Muscle of leg (tissue), 11 donors: ENCODE measurements around the gene FAAH. TPM values are rescaled to one million over a fixed set of nuclear protein-coding genes. Genes with fewer than 3 reads are reported as not detected.

Experiments
- DNase-seq: peaks from one replicate; pipeline ENCODE4 v3.0.0; 2013
- H3K27ac ChIP-seq: one replicate; pipeline ENCODE4 v1.5.1; 2013; ENCODE audit warnings: mild to moderate bottlenecking, low read length, control low read depth
- H3K27me3 ChIP-seq: one replicate; pipeline ENCODE4 v1.6.1; 2013; ENCODE audit warnings: low read length; ENCODE audit not compliant: control insufficient read depth, insufficient read depth
- H3K36me3 ChIP-seq: one replicate; pipeline ENCODE4 v1.6.1; 2013; ENCODE audit warnings: low read length; ENCODE audit not compliant: control insufficient read depth, insufficient read depth
- H3K4me1 ChIP-seq: one replicate; pipeline ENCODE4 v1.6.1; 2013; ENCODE audit warnings: low read length; ENCODE audit not compliant: control insufficient read depth, insufficient read depth
- H3K4me3 ChIP-seq: one replicate; pipeline ENCODE4 v1.5.1; 2013; ENCODE audit warnings: low read length, control low read depth
- H3K9me3 ChIP-seq: replicated peaks from 2 replicates; pipeline ENCODE4 v1.6.1; 2013; ENCODE audit warnings: low read depth, low read length; ENCODE audit not compliant: control insufficient read depth
- WGBS: methylation state at CpG from one replicate; pipeline ENCODE4 v1.1.5; 2013; ENCODE audit warnings: missing lambda C conversion rate; ENCODE audit not compliant: insufficient coverage; 5-methylcytosine and 5-hydroxymethylcytosine counted together
- polyA plus RNA-seq, 8 donors: library from polyadenylated mRNA; unstranded; fragments of 120-200 nt; gene quantifications; one replicate each; pipeline versions ENCODE4 v1.2.1 to v1.2.3, GENCODE V29; 2013; ENCODE audit warnings: inconsistent platforms in 1 of 8, low replicate concordance in 1 of 8; ENCODE audit not compliant: insufficient read length in 8 of 8, insufficient read depth in 1 of 8
- total RNA-seq: library from RNA; stranded (reverse); fragments of 120-200 nt; gene quantifications from one replicate; pipeline ENCODE4 v1.2.4, GENCODE V29; 2013

The FAAH gene
- total and polyA plus RNA-seq, 9 donors: 9.7 to 25.8 (median 15.0) TPM

DNA sequence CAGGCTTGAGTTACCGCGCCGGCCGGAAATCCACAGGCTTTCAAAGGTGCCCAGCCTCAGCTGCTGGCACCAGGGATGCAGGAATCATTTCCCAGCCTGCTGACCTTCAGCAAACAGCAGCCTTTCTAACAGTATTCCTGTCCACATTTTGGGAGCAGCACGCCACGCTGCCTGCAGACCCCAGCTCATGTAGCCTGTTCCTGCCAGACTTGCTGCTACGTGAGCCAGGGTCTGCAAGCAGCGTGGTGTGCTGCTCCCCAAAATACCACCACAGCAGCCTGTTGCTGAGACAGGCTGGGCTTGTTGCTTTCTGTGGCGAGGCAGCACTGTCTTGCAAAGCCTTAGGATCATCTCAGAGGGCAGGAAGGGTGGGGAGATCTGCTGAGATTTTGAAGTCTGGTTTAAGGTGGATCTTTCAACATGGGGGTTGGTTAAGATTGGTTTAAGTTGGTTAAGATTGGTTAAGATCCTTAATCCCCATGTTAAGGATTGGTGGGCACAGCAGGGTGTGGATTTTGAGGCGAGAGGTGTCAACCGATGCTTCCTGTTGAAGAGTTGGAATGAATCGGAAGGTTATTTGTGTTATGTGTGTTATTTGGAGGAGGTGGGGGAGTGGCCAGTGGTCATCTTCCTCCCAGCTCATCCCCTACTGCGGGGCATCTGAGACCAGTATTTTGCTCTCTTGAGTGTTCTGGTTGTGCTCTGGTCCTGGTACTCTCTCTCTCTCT, 12.9 kb downstream of the FAAH start:
- peaks cover 12% of the 10 kb centered on the region for H3K36me3 ChIP-seq
- DNase-seq: no peak
- no peaks in the 10 kb centered on the region for H3K9me3 ChIP-seq
- peaks cover 18% of the 10 kb centered on the region for H3K4me1 ChIP-seq
- H3K27ac ChIP-seq: no peak overlapping the region
- WGBS: 28% methylated on average over 10 of the region's 13 CpGs
- H3K27me3 ChIP-seq: no peaks in the 10 kb centered on the region
- peak overlapping the region; percentile 13 for H3K4me3 ChIP-seq

DNA sequence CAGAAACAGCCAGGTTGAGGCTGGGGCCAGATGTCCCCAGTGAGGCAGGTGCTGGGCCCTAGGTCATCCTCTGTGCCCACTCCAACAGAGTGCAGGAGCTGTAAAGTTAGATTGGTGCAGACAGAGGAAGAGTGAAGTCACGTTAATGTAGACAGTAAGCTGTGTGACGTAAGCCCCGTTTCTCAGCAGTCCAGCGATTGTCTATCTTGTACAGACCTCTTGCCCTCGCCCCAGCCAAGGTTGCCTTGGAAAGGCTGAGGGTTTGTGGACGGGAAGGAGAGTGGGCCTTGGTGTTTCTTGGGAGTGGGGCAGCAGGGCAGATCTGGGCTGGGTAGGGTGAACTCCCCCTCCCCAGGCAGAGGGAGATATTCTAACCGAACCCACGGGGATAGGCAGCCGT, 13.5 kb downstream of the FAAH start:
- Histone ChIP-seq H3K36me3 (peaks cover 12% of the 10 kb centered on the region), H3K4me3 (no peak overlapping the region), H3K4me1 (peaks cover 16% of the 10 kb centered on the region), H3K27me3 (no peaks in the 10 kb centered on the region), H3K9me3 (no peaks in the 10 kb centered on the region), H3K27ac (no peak overlapping the region)
- DNase-seq: no peak
- 84% methylated on average over 6 of the region's 9 CpGs for WGBS

DNA sequence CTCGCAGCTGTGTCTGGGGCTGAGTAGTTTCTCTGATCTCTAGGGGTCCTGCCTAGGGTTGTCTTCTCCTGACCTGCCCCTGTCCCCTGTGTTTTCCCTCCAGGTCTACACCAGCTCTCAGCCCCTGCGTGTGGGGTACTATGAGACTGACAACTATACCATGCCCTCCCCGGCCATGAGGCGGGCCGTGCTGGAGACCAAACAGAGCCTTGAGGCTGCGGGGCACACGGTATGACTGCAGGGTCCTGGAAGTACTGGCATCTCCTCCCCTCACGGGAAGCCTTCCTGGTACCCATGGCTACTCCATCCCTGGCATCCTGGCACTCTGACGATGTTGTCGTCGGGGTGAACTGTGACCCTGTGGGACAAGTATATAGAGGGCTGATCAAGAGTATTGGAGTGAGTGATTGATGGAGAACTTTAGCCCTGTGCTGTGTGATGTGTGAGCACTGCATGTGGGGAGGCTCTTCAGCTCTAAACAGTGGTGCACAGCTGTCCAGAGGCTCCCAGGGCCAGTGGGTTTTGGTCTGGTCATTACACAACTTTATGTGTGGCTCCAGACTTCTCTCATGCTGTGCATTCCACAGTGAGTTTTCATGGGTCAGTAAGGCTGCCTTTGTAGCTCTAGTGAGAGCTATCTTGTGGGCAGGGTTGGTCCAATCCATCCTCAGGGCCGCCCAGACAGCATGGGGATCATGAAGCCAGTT, 14.4 kb downstream of the FAAH start:
- no peaks in the 10 kb centered on the region for H3K9me3 ChIP-seq
- H3K27me3 ChIP-seq: no peaks in the 10 kb centered on the region
- WGBS: 90% methylated on average over 10 of the region's 12 CpGs
- no peak overlapping the region for H3K27ac ChIP-seq
- no peak overlapping the region for H3K4me3 ChIP-seq
- peaks cover 22% of the 10 kb centered on the region for H3K4me1 ChIP-seq
- H3K36me3 ChIP-seq: peaks cover 12% of the 10 kb centered on the region
- no peak for DNase-seq

DNA sequence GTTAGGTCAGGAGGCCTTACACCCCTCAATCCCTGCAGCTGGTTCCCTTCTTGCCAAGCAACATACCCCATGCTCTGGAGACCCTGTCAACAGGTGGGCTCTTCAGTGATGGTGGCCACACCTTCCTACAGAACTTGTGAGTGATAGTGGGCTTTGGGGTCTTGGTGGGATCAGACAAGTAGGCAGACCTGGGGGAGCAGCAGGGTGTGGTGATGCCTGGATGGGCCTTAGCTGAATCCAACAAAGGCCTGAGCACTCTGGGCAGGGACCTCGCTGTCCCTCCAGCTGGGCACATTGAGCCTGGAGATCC, 14.9 kb downstream of the FAAH start:
- H3K36me3 ChIP-seq: peaks cover 12% of the 10 kb centered on the region
- H3K27ac ChIP-seq: no peak overlapping the region
- no peak overlapping the region for H3K4me3 ChIP-seq
- WGBS: 82% methylated on average over 1 of the region's 1 CpG
- no peaks in the 10 kb centered on the region for H3K27me3 ChIP-seq
- no peak for DNase-seq
- peaks cover 22% of the 10 kb centered on the region for H3K4me1 ChIP-seq
- no peaks in the 10 kb centered on the region for H3K9me3 ChIP-seq

DNA sequence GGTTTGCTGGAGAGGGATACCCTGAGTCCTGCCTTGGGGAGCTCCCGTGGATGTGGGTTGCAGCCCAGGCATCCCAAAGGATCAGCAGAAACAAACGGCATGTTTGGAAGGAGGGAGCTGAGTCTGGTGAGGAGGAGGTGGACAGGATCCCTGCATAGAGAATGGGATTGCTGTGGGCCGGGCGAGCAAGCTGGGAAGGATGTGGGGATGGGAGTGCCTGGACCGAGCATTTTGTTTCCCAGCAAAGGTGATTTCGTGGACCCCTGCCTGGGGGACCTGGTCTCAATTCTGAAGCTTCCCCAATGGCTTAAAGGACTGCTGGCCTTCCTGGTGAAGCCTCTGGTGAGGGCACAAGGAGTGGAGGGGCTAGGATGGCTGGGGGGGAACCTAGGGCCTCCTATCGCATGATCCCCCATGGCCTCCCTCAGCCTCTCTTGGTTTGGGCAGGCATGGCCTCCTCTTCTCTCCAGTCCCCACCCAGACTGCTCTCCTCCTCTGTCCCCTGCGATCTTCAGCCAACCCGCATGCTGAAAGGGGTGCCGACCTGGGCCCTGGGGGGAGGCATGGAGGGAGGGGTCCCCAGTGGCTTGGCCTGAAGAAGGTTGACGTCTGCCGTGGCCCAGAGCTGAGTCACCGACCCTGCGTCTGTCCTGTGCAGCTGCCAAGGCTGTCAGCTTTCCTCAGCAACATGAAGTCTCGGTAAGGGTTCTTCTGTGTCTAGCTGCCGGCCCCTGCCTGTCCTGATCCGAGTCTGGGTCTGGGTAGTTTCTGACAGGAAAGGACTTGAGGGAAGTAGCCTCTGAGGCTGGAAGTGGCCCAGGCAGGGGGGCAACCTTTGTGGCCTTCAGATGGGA, 16.3 kb downstream of the FAAH start:
- WGBS: 60% methylated on average over 12 of the region's 17 CpGs
- Histone ChIP-seq H3K4me1 (peaks cover 22% of the 10 kb centered on the region), H3K27ac (no peak overlapping the region), H3K4me3 (no peak overlapping the region), H3K36me3 (peaks cover 12% of the 10 kb centered on the region), H3K27me3 (no peaks in the 10 kb centered on the region), H3K9me3 (no peaks in the 10 kb centered on the region)
- DNase-seq: no peak

DNA sequence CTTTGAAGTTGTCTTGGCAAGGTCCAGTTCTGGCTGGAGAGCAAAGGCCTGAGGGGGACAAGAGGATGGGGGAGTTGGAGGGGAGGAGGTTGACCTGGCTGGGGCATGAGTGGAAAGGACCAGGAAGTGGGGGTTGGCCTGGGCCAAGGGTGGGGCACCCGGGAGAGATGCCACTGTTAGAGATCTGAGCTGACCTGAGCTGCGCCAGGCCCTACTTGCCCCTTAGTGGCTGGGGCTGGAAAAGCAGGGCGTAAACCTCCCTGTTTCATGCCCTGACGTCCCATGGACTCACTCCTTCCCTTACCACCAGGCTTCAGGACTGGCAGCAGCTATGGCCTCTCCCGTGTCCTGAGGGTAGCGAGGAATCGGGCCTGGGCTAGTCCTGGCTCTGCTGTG, 16.9 kb downstream of the FAAH start:
- Histone ChIP-seq H3K36me3 (peaks cover 12% of the 10 kb centered on the region), H3K4me1 (peaks cover 20% of the 10 kb centered on the region), H3K4me3 (no peak overlapping the region), H3K9me3 (no peaks in the 10 kb centered on the region), H3K27ac (no peak overlapping the region), H3K27me3 (no peaks in the 10 kb centered on the region)
- no peak for DNase-seq
- 93% methylated on average over 7 of the region's 7 CpGs for WGBS

DNA sequence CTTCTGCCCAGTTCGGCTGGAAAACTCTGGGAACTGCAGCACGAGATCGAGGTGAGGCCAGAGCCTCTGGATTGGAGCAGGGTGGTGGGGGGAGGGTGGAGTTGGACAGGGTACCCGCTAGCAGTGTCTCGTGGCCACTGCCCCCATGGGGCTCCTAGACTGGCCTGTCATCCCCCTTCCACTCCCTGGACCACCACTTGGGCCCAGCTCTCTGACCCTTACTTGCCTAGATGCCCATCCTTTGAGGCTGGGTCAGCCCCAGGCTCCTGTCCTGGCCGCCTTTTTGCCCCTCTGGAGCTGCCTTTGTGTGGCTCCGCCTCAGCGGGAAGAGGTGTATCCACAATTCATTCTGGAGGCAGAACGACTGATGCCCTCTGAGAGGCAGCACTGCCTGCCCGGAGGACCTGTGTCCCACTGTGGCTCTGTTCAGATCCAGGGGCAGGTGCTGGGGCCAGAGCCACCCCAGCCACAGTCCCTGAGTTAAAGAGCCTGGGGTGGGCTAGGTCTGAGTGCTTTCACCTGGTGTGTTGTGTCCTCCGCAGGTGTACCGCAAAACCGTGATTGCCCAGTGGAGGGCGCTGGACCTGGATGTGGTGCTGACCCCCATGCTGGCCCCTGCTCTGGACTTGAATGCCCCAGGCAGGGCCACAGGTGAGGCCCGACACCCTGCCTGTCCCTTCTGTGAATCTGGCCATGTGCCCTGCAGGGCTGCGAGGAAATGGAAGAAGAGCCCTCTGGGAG, 17.7 kb downstream of the FAAH start:
- no peak for DNase-seq
- Histone ChIP-seq H3K9me3 (no peaks in the 10 kb centered on the region), H3K4me3 (no peak overlapping the region), H3K27me3 (no peaks in the 10 kb centered on the region), H3K36me3 (peaks cover 12% of the 10 kb centered on the region), H3K4me1 (peaks cover 15% of the 10 kb centered on the region), H3K27ac (no peak overlapping the region)
- WGBS: 75% methylated on average over 14 of the region's 16 CpGs

DNA sequence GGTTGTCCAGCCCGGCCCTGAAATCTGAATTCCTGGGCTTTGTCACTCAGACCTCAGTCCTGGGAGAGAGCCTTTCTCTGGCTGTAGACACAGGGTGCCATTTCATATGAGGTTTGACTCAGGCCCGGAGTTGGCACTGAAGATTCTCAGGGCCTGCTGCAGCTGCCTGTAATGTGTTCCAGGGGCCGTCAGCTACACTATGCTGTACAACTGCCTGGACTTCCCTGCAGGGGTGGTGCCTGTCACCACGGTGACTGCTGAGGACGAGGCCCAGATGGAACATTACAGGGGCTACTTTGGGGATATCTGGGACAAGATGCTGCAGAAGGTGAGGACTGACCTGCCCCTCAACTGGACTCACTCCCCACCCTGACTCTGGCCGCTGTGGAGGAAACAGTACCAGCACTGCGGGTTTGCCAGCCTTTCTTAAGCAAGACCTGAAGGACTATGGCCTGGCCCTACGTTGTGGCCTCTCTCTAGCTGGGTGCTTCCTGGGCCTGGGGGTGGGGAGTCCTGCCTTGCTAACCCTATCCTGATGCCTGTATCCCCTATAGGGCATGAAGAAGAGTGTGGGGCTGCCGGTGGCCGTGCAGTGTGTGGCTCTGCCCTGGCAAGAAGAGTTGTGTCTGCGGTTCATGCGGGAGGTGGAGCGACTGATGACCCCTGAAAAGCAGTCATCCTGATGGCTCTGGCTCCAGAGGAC, 18.9 kb downstream of the FAAH start:
- Histone ChIP-seq H3K36me3 (peaks cover 12% of the 10 kb centered on the region), H3K4me1 (peaks cover 8% of the 10 kb centered on the region), H3K27me3 (no peaks in the 10 kb centered on the region), H3K4me3 (no peak overlapping the region), H3K27ac (peak overlapping the region; percentile 25), H3K9me3 (no peaks in the 10 kb centered on the region)
- peak; percentile 54 for DNase-seq
- WGBS: 66% methylated on average over 12 of the region's 13 CpGs

DNA sequence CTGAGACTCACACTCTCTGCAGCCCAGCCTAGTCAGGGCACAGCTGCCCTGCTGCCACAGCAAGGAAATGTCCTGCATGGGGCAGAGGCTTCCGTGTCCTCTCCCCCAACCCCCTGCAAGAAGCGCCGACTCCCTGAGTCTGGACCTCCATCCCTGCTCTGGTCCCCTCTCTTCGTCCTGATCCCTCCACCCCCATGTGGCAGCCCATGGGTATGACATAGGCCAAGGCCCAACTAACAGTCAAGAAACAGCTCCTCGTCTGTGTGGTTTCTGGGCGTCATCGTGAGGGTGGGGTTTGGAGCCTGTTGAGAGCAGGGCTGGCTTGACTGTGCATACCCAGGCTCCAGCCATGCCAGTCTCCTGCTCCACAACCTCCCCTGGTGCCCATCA, 19.5 kb downstream of the FAAH start:
- H3K4me3 ChIP-seq: no peak overlapping the region
- peaks cover 8% of the 10 kb centered on the region for H3K4me1 ChIP-seq
- no peak overlapping the region for H3K27ac ChIP-seq
- 100% methylated on average over 1 of the region's 7 CpGs for WGBS
- no peaks in the 10 kb centered on the region for H3K9me3 ChIP-seq
- H3K27me3 ChIP-seq: no peaks in the 10 kb centered on the region
- no peak for DNase-seq
- H3K36me3 ChIP-seq: peaks cover 8% of the 10 kb centered on the region
